B cell (primary cell): ENCODE data around the gene NKX2-2.

ENCODE experiments used
- EZH2 ChIP-seq: IDR thresholded peaks from 2 replicates; pipeline ENCODE4 v1.6.1; 2012; ENCODE audit warnings: borderline replicate concordance, low read depth, mild to moderate bottlenecking, moderate library complexity, low read length; ENCODE audit not compliant: insufficient read depth, poor library complexity, severe bottlenecking
- TF ChIP-seq, protein P1 (sequence below): fragments of 200-600 bp; IDR thresholded peaks from one replicate; pipeline ENCODE4 v1.8.0; 2022; ENCODE audit warnings: antibody characterized with exemption, mild to moderate bottlenecking

DNA sequence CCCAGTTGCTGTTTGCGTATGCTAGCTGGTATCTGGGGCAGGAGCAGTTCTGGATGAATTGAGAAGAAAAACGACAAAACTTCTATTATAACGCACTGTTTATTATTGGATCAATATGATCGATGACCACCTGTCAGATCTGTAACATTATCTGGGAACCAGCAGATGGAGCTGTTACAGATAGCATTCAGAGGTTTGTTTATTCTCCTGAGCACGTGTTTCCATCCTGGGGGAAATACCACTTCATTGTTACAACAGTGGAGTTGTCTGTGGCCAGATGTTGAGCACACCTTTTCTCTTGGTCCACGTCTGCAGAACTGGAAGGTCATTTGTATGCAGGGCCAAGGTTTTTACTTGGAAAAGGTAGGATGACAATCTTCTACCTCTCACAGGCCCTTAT lies 16.0 kb upstream of the NKX2-2 start:
- TF ChIP-seq, protein P1, sequence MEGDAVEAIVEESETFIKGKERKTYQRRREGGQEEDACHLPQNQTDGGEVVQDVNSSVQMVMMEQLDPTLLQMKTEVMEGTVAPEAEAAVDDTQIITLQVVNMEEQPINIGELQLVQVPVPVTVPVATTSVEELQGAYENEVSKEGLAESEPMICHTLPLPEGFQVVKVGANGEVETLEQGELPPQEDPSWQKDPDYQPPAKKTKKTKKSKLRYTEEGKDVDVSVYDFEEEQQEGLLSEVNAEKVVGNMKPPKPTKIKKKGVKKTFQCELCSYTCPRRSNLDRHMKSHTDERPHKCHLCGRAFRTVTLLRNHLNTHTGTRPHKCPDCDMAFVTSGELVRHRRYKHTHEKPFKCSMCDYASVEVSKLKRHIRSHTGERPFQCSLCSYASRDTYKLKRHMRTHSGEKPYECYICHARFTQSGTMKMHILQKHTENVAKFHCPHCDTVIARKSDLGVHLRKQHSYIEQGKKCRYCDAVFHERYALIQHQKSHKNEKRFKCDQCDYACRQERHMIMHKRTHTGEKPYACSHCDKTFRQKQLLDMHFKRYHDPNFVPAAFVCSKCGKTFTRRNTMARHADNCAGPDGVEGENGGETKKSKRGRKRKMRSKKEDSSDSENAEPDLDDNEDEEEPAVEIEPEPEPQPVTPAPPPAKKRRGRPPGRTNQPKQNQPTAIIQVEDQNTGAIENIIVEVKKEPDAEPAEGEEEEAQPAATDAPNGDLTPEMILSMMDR: no peak
- TF ChIP-seq EZH2: no peak
